GM12875 (cell line): ENCODE results near the gene CERS6.

Experiments used
- H3K4me3 ChIP-seq: one replicate; pipeline ENCODE4 v1.5.1; 2011; ENCODE audit warnings: low read depth, low read length, control low read depth
- TF ChIP-seq, protein P1 (sequence below): IDR thresholded peaks from 2 replicates; pipeline ENCODE4 v1.5.1; 2011; ENCODE audit warnings: low read depth, mild to moderate bottlenecking, control low read depth, inconsistent platforms, low read length, moderate library complexity, borderline replicate concordance; ENCODE audit not compliant: insufficient read depth

CERS6 gene

DNA sequence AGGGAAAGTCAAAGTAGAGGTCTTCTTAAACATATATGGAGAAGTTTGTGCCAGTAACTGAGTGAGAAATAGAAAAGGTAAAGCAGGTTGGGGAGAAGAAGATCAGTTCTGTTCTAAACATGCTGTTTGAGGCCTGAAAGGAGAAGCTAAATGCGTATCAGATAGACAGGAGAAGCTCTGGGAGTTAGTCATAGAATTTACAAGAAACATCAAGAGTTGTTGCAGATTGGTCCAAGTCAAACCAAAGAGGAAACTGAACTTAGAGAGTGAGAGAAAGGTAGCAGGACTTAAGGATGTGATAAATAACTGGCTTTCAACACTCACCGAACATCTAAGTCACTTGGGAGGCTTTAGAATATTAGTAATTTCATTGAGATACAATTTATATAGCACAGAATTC is 29.2 kb upstream of the CERS6 start:
- H3K4me3 ChIP-seq: no peak overlapping the region
- TF ChIP-seq, protein P1, sequence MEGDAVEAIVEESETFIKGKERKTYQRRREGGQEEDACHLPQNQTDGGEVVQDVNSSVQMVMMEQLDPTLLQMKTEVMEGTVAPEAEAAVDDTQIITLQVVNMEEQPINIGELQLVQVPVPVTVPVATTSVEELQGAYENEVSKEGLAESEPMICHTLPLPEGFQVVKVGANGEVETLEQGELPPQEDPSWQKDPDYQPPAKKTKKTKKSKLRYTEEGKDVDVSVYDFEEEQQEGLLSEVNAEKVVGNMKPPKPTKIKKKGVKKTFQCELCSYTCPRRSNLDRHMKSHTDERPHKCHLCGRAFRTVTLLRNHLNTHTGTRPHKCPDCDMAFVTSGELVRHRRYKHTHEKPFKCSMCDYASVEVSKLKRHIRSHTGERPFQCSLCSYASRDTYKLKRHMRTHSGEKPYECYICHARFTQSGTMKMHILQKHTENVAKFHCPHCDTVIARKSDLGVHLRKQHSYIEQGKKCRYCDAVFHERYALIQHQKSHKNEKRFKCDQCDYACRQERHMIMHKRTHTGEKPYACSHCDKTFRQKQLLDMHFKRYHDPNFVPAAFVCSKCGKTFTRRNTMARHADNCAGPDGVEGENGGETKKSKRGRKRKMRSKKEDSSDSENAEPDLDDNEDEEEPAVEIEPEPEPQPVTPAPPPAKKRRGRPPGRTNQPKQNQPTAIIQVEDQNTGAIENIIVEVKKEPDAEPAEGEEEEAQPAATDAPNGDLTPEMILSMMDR: no peak

DNA sequence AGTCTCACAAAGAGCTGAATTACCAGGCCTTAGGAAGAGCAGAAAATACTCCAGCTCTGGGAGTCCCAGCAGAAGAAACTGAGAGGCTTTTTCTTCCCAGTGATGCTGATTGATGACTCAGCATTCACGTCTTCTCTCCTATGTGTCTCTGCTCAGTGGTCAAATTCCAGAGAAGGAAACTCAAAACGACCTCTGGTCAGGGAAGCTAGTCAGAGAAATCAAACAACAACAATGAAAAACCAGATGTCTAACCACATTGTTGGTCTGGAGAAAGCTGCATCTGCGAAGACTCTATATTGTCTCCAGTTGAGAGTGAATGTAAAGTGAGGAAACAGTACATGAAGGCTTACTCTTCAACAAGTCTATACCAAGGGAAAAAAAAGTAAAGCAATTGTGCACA is 28.6 kb upstream of the CERS6 start:
- H3K4me3 ChIP-seq: no peak overlapping the region
- TF ChIP-seq, protein P1: no peak

DNA sequence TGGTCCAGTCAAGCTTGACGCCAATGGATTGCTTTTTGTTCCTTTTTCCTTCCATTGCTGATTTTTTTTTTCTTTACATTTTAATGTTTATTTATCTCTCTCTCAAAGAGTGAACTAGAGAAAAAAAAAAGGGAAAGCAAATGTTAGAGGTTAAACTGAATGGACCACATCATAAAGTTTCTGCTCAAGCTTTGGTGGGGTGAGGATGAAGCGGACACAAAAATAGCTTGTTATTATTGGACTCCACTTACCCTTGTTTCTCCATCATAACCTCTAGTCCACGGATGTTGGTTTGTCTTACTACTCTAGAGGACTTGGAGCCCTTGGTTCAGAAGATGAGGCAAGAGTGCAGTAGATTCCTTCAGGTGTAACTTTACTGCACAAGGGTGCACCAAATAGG is 27.6 kb upstream of the CERS6 start:
- TF ChIP-seq, protein P1: no peak
- no peak overlapping the region for H3K4me3 ChIP-seq

DNA sequence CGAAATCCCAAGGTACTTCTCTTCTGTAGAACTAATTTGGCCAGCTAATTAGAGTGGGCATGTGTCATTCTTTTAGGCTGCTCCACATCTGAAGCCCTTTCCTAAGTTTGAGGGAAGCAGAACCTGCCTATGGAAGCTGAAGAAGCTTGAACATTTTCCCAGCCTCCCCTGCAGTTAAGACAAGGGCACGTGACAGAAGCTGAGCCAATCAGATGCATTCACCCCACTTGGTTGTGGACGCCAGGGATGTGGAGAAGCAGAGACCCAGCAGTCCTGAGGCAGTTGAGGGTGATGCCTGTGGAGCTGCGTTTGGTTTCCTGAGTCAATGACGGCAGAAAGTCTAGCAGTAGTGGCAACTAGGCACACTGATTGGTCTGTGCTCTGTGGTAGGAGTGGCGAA is 26.1 kb upstream of the CERS6 start:
- TF ChIP-seq, protein P1: no peak
- no peak overlapping the region for H3K4me3 ChIP-seq

DNA sequence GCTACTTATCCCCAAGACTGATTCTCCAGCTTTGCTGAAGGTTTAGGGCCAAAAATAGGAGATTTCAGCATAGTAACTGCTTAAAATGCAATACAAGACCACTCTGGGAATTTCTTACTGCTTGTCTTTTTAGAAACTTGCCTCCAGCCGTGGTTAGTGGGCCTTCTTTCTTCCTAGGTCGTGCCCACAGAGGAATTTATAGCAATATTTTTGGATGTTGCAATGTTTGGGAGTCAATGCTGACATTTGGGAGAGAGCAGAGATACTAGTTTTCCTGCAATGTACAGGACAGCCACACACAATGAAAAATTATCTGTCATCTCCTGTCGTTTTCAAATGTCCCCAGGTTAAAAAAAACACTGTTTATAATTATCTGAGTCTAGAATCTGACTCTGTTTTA is 25.6 kb upstream of the CERS6 start:
- TF ChIP-seq, protein P1: no peak

DNA sequence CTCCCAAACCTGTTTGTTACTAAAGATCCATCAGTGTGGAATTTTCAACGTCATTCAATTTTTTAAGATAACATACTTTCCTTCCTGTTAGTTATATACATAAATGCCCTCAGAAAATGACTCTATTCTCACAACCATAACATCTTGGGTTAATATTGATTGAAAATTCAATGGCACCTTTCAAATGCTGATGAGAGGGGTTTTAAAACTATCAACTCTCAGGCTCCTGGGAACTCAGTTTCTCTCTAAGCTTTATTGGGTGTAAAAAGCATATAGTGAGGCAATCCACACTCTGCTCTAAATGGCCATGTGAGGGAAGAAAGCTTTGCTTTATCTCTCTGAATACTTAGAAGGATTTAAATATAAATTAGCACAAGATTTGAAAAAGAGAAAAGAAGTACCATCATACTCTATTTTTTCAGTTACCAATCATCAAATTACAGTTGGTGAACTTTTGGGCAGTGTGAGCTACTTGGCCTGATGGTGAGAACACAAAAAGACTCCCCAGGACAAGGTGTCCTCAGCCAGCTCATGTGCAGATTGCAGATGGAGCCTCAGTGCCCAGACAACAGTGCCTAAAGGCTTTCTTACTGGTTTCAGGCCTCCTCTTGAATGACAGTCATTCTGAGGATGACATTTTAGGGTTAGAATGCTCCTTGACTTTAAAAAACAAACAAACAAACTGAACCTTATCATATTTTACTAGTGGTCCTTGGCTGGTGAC is 24.6 kb upstream of the CERS6 start:
- no peak overlapping the region for H3K4me3 ChIP-seq
- TF ChIP-seq, protein P1: no peak

More for the DNA sequence above, 25.6 kb upstream of the CERS6 start:
- no peak overlapping the region for H3K4me3 ChIP-seq

DNA sequence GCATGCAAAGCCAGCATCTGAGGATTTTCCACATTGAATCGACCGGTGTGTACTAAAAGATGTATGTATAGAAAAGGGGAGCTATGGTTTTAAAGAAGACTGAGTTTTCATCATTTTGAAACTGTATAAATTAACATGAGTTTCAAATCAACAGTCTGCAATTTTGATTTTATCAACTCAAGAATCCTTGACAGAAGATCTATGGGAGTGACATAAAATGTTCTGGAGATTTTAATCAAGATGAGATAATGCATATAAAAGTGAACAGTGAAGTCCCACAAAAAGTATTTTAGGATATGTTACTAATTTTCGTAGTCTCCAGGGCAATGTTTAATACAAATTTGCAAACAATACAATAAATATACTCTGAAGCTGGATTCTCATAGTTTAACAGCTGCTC is 24.0 kb upstream of the CERS6 start:
- TF ChIP-seq, protein P1: no peak
- H3K4me3 ChIP-seq: no peak overlapping the region
